NB4 (cell line): ENCODE results near the gene VPS37D.

Source experiments
- DNase-seq: peaks from one replicate; pipeline ENCODE4 v3.0.0; 2010; ENCODE audit warnings: low read depth
- H3K4me3 ChIP-seq: one replicate; pipeline ENCODE4 v1.5.1; 2011; ENCODE audit warnings: mild to moderate bottlenecking, low read depth, low read length, moderate library complexity
- CTCF ChIP-seq: IDR thresholded peaks from one replicate; pipeline ENCODE4 v1.5.1; 2012; ENCODE audit warnings: low read depth, low read length
- MAX ChIP-seq: IDR thresholded peaks from 2 replicates; pipeline ENCODE4 v1.6.1; 2011; ENCODE audit warnings: low read depth, low read length
- MYC ChIP-seq: IDR thresholded peaks from 2 replicates; pipeline ENCODE4 v1.6.1; 2011; ENCODE audit warnings: low read depth, low read length
- POLR2A ChIP-seq: IDR thresholded peaks from 2 replicates; pipeline ENCODE4 v1.6.1; 2011; ENCODE audit warnings: mild to moderate bottlenecking; ENCODE audit not compliant: insufficient read length; ENCODE audit errors: extremely low read depth

The VPS37D gene

GRCh38 chr7:73704640-73705550 is 37.3 kb downstream of the VPS37D start:
- no peak for TF ChIP-seq MYC
- no peak for TF ChIP-seq MAX
- TF ChIP-seq CTCF: no peak
- no peak for TF ChIP-seq POLR2A
- H3K4me3 ChIP-seq: no peak overlapping the region
- no peak for DNase-seq

- no peak for DNase-seq
- TF ChIP-seq MAX (no peak), CTCF (no peak), MYC (no peak), POLR2A (no peak)
- H3K4me3 ChIP-seq: no peak overlapping the region
Observed at GRCh38 chr7:73705551-73705920, 37.9 kb downstream of the VPS37D start.

GRCh38 chr7:73706126-73707044 is 38.8 kb downstream of the VPS37D start:
- no peak for DNase-seq
- H3K4me3 ChIP-seq: no peak overlapping the region
- TF ChIP-seq MAX: no peak
- TF ChIP-seq CTCF: no peak

- no peak for DNase-seq
- TF ChIP-seq MYC (no peak), POLR2A (no peak), MAX (no peak), CTCF (no peak)
- no peak overlapping the region for H3K4me3 ChIP-seq
Observed at GRCh38 chr7:73707045-73707631, 39.5 kb downstream of the VPS37D start.

GRCh38 chr7:73708961-73709549 is 41.4 kb downstream of the VPS37D start:
- DNase-seq: no peak
- no peak overlapping the region for H3K4me3 ChIP-seq
- no peak for TF ChIP-seq MAX
